WTC11 (cell line): ENCODE measurements around the gene CDHR5. TPM values are rescaled to one million over a fixed set of nuclear protein-coding genes. Genes with fewer than 3 reads are reported as not detected.

Experiments used
- ATAC-seq: fragments of 200-7000 bp; cut with Tn5 transposase; 2 replicates; pipeline ENCODE4 v1.10.0; 2021; ENCODE audit warnings: mild to moderate bottlenecking, moderate library complexity
- CTCF ChIA-PET: fragments of 300-600 bp; sonication (Branson Sonifier 250); formaldehyde crosslinking; loops from one replicate; lab custom pipeline; 2021; ENCODE audit warnings: antibody characterized with exemption; lab: Charles Lee
- POLR2A ChIA-PET: fragments of 350-600 bp; sonication (Branson Sonifier 250); formaldehyde crosslinking; loops from one replicate; lab custom pipeline; 2021; ENCODE audit warnings: antibody characterized with exemption; lab: Charles Lee
- DNase-seq: peaks from one replicate; pipeline ENCODE4 v3.0.0; 2021; ENCODE audit warnings: low spot score
- H3K27ac Mint-ChIP-seq: 2 replicates; pipeline ENCODE4 v1.8.0; 2021; ENCODE audit warnings: mixed read lengths
- H3K27me3 Mint-ChIP-seq: 2 replicates; pipeline ENCODE4 v1.8.0; 2021; ENCODE audit warnings: low read depth, mild to moderate bottlenecking, moderate library complexity, mixed read lengths
- H3K36me3 Mint-ChIP-seq: 2 replicates; pipeline ENCODE4 v1.8.0; 2021; ENCODE audit warnings: mixed read lengths
- H3K4me1 Mint-ChIP-seq: 2 replicates; pipeline ENCODE4 v1.8.0; 2022; ENCODE audit warnings: mixed read lengths
- H3K4me3 Mint-ChIP-seq: 2 replicates; pipeline ENCODE4 v1.8.0; 2021; ENCODE audit warnings: mild to moderate bottlenecking, moderate library complexity, mixed read lengths
- H3K9me3 Mint-ChIP-seq: 2 replicates; pipeline ENCODE4 v1.8.0; 2021; ENCODE audit warnings: mixed read lengths
- E2F5 ChIP-seq: sonication (generic); formaldehyde crosslinking; IDR thresholded peaks from 2 replicates; pipeline ENCODE4 v1.8.1; 2022; ENCODE audit warnings: mild to moderate bottlenecking, moderate library complexity, missing genetic modification reagents
- NR1H2 ChIP-seq: sonication (generic); formaldehyde crosslinking; IDR thresholded peaks from 2 replicates; pipeline ENCODE4 v1.9.0; 2021; ENCODE audit warnings: mild to moderate bottlenecking, moderate library complexity, missing genetic modification reagents
- NR3C1 ChIP-seq: sonication (generic); formaldehyde crosslinking; conservative IDR thresholded peaks from 2 replicates; pipeline ENCODE4 v1.8.1; 2023; ENCODE audit warnings: low read depth, mild to moderate bottlenecking, missing genetic modification reagents
- OVOL2 ChIP-seq: fragments of 250-450 bp; sonication (Bioruptor Pico); IDR thresholded peaks from 2 replicates; pipeline ENCODE4 v1.9.0; 2021; ENCODE audit warnings: mild to moderate bottlenecking, borderline replicate concordance
- PREB ChIP-seq: sonication (generic); formaldehyde crosslinking; IDR thresholded peaks from 2 replicates; pipeline ENCODE4 v1.8.1; 2022; ENCODE audit warnings: mild to moderate bottlenecking, missing genetic modification reagents, moderate library complexity, borderline replicate concordance
- RELA ChIP-seq: sonication (generic); formaldehyde crosslinking; IDR thresholded peaks from 2 replicates; pipeline ENCODE4 v1.8.1; 2022; ENCODE audit warnings: missing genetic modification reagents, mild to moderate bottlenecking, borderline replicate concordance
- SMAD3 ChIP-seq: sonication (generic); formaldehyde crosslinking; IDR thresholded peaks from 2 replicates; pipeline ENCODE4 v1.8.0; 2022; ENCODE audit warnings: missing genetic modification reagents, mild to moderate bottlenecking, borderline replicate concordance
- SMAD4 ChIP-seq: sonication (generic); formaldehyde crosslinking; IDR thresholded peaks from 2 replicates; pipeline ENCODE4 v1.8.0; 2022; ENCODE audit warnings: mild to moderate bottlenecking, missing genetic modification reagents
- TEAD4 ChIP-seq: sonication (generic); formaldehyde crosslinking; IDR thresholded peaks from 2 replicates; pipeline ENCODE4 v1.8.0; 2022; ENCODE audit warnings: mild to moderate bottlenecking, missing genetic modification reagents
- TP53 ChIP-seq: sonication (generic); formaldehyde crosslinking; IDR thresholded peaks from 2 replicates; pipeline ENCODE4 v1.8.1; 2023; ENCODE audit warnings: mild to moderate bottlenecking, missing genetic modification reagents
- ZNF138 ChIP-seq: sonication (generic); formaldehyde crosslinking; conservative IDR thresholded peaks from 2 replicates; pipeline ENCODE4 v1.8.1; 2022; ENCODE audit warnings: mild to moderate bottlenecking, moderate library complexity, missing genetic modification reagents
- ZNF232 ChIP-seq: sonication (generic); formaldehyde crosslinking; IDR thresholded peaks from 2 replicates; pipeline ENCODE4 v1.8.0; 2022; ENCODE audit warnings: mild to moderate bottlenecking, missing genetic modification reagents
- ZNF263 ChIP-seq: sonication (generic); formaldehyde crosslinking; IDR thresholded peaks from 2 replicates; pipeline ENCODE4 v1.8.1; 2022; ENCODE audit warnings: low read depth, mild to moderate bottlenecking, moderate library complexity, missing genetic modification reagents
- ZNF423 ChIP-seq: fragments of 250-450 bp; sonication (Bioruptor Pico); IDR thresholded peaks from 2 replicates; pipeline ENCODE4 v2.1.2; 2022; ENCODE audit warnings: mild to moderate bottlenecking, moderate library complexity
- total RNA-seq: library from RNA; stranded (reverse); gene quantifications from 3 replicates; pipeline ENCODE4 v1.2.3, GENCODE V29; 2021
- TF ChIP-seq, protein P1 (sequence below): sonication (generic); formaldehyde crosslinking; IDR thresholded peaks from 2 replicates; pipeline ENCODE4 v1.8.0; 2023; ENCODE audit warnings: missing genetic modification reagents, mild to moderate bottlenecking, borderline replicate concordance
- TF ChIP-seq, protein P2 (sequence below): sonication (generic); formaldehyde crosslinking; IDR thresholded peaks from 2 replicates; pipeline ENCODE4 v1.8.0; 2022; ENCODE audit warnings: mild to moderate bottlenecking, missing genetic modification reagents
- TF ChIP-seq, protein P3 (sequence below): sonication (generic); formaldehyde crosslinking; IDR thresholded peaks from 2 replicates; pipeline ENCODE4 v1.8.0; 2022; ENCODE audit warnings: mild to moderate bottlenecking, missing genetic modification reagents
- TF ChIP-seq, protein P4 (sequence below): fragments of 250-450 bp; sonication (Bioruptor Pico); IDR thresholded peaks from 2 replicates; pipeline ENCODE4 v1.9.0; 2021; ENCODE audit warnings: mild to moderate bottlenecking, borderline replicate concordance

CDHR5 gene
- total RNA-seq, 1 experiment from 2014 or later: 0.26 TPM

- TF ChIP-seq, protein P1, sequence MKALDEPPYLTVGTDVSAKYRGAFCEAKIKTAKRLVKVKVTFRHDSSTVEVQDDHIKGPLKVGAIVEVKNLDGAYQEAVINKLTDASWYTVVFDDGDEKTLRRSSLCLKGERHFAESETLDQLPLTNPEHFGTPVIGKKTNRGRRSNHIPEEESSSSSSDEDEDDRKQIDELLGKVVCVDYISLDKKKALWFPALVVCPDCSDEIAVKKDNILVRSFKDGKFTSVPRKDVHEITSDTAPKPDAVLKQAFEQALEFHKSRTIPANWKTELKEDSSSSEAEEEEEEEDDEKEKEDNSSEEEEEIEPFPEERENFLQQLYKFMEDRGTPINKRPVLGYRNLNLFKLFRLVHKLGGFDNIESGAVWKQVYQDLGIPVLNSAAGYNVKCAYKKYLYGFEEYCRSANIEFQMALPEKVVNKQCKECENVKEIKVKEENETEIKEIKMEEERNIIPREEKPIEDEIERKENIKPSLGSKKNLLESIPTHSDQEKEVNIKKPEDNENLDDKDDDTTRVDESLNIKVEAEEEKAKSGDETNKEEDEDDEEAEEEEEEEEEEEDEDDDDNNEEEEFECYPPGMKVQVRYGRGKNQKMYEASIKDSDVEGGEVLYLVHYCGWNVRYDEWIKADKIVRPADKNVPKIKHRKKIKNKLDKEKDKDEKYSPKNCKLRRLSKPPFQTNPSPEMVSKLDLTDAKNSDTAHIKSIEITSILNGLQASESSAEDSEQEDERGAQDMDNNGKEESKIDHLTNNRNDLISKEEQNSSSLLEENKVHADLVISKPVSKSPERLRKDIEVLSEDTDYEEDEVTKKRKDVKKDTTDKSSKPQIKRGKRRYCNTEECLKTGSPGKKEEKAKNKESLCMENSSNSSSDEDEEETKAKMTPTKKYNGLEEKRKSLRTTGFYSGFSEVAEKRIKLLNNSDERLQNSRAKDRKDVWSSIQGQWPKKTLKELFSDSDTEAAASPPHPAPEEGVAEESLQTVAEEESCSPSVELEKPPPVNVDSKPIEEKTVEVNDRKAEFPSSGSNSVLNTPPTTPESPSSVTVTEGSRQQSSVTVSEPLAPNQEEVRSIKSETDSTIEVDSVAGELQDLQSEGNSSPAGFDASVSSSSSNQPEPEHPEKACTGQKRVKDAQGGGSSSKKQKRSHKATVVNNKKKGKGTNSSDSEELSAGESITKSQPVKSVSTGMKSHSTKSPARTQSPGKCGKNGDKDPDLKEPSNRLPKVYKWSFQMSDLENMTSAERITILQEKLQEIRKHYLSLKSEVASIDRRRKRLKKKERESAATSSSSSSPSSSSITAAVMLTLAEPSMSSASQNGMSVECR (CRISPR knock-in tag): no peak
- no peak for TF ChIP-seq ZNF232 (CRISPR knock-in tag)
Measured at GRCh38 chr11:643366-643765, 18.6 kb upstream of the CDHR5 start (continued).

- Mint-ChIP-seq H3K27me3 (peaks cover 27% of the 10 kb centered on the region), H3K4me3 (no peak overlapping the region), H3K36me3 (no peaks in the 10 kb centered on the region), H3K4me1 (peaks cover 18% of the 10 kb centered on the region), H3K9me3 (no peaks in the 10 kb centered on the region), H3K27ac (no peak overlapping the region; the same call in 1 of the 2 replicates)
- ATAC-seq: no peak
- CTCF ChIA-PET: no interaction called here
- no peak for TF ChIP-seq ZNF138 (CRISPR knock-in tag)
- TF ChIP-seq, protein P2, sequence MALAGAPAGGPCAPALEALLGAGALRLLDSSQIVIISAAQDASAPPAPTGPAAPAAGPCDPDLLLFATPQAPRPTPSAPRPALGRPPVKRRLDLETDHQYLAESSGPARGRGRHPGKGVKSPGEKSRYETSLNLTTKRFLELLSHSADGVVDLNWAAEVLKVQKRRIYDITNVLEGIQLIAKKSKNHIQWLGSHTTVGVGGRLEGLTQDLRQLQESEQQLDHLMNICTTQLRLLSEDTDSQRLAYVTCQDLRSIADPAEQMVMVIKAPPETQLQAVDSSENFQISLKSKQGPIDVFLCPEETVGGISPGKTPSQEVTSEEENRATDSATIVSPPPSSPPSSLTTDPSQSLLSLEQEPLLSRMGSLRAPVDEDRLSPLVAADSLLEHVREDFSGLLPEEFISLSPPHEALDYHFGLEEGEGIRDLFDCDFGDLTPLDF (CRISPR knock-in tag): no peak
- no peak for TF ChIP-seq ZNF423 (CRISPR knock-in tag)
- TF ChIP-seq ZNF263 (CRISPR knock-in tag): no peak
- TF ChIP-seq NR1H2: no peak
- TF ChIP-seq OVOL2: no peak
- no peak for TF ChIP-seq SMAD4 (CRISPR knock-in tag)
- TF ChIP-seq E2F5 (CRISPR knock-in tag): no peak
- no peak for TF ChIP-seq PREB (CRISPR knock-in tag)
- TF ChIP-seq NR3C1: no peak
- TF ChIP-seq RELA (CRISPR knock-in tag): no peak
- TF ChIP-seq SMAD3 (CRISPR knock-in tag): no peak
- TF ChIP-seq TP53 (CRISPR knock-in tag): no peak
- no peak for TF ChIP-seq TEAD4 (CRISPR knock-in tag)
- TF ChIP-seq, protein P3, sequence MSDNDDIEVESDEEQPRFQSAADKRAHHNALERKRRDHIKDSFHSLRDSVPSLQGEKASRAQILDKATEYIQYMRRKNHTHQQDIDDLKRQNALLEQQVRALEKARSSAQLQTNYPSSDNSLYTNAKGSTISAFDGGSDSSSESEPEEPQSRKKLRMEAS (CRISPR knock-in tag): no peak
- TF ChIP-seq, protein P4, sequence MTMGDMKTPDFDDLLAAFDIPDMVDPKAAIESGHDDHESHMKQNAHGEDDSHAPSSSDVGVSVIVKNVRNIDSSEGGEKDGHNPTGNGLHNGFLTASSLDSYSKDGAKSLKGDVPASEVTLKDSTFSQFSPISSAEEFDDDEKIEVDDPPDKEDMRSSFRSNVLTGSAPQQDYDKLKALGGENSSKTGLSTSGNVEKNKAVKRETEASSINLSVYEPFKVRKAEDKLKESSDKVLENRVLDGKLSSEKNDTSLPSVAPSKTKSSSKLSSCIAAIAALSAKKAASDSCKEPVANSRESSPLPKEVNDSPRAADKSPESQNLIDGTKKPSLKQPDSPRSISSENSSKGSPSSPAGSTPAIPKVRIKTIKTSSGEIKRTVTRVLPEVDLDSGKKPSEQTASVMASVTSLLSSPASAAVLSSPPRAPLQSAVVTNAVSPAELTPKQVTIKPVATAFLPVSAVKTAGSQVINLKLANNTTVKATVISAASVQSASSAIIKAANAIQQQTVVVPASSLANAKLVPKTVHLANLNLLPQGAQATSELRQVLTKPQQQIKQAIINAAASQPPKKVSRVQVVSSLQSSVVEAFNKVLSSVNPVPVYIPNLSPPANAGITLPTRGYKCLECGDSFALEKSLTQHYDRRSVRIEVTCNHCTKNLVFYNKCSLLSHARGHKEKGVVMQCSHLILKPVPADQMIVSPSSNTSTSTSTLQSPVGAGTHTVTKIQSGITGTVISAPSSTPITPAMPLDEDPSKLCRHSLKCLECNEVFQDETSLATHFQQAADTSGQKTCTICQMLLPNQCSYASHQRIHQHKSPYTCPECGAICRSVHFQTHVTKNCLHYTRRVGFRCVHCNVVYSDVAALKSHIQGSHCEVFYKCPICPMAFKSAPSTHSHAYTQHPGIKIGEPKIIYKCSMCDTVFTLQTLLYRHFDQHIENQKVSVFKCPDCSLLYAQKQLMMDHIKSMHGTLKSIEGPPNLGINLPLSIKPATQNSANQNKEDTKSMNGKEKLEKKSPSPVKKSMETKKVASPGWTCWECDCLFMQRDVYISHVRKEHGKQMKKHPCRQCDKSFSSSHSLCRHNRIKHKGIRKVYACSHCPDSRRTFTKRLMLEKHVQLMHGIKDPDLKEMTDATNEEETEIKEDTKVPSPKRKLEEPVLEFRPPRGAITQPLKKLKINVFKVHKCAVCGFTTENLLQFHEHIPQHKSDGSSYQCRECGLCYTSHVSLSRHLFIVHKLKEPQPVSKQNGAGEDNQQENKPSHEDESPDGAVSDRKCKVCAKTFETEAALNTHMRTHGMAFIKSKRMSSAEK (CRISPR knock-in tag): no peak
- POLR2A ChIA-PET: no interaction called here
- DNase-seq: no peak
Measured at GRCh38 chr11:641806-642370, 17.1 kb upstream of the CDHR5 start.
